Measurements from ENCODE around the gene PRKCA. TPM values are rescaled to one million over a fixed set of nuclear protein-coding genes. Genes with fewer than 3 reads are reported as not detected.
"Not testable (repeated sequence)": the region's sequence is repeated elsewhere in the genome, so short reads cannot be mapped to it uniquely, and the experiment has no call there.

The PRKCA gene
- total RNA-seq, 1 experiment from 2014 or later: 12.7 TPM

DNA sequence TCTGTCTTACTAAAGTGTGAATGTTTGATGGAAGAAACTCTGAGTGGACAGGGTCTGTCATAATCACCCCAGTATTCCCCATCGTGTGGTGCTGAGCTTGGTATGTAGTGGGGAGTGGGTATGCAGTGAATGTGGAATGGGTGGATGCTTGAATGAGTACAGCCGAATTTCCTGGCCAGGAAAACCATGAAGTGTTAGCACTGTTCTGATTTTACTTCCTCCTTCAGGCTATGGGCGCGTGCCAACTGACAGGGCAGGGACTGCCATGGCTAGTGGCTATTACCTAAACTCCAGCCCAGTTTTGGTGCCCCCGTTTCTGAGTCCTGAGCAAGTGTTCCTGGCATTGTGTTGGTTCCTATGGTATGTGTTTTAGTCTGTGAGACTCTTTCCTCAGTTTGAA lies 48.6 kb downstream of the PRKCA start:
- no peak for DNase-seq (ENCODE audit: low spot score)

DNA sequence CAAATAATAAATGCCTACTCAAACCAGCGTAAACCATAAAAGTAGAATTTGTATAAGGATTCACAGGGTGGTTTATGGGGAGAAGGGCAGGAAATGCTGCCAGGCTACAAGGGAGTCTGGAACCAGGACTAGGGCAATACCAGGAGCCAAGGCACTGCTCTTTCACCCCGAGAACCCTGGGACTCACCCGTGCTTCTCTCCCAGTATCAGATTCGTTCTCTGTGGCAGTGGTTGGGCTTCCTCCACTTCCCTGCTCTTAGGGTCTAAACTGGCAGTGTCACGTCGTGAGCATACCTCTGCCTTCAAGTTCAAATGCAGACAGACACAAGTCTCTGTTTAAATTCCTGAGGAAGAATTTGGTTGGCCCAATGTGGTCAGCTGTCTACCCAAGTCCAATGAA lies 49.3 kb downstream of the PRKCA start:
- no peak for DNase-seq (ENCODE audit: low spot score)

DNA sequence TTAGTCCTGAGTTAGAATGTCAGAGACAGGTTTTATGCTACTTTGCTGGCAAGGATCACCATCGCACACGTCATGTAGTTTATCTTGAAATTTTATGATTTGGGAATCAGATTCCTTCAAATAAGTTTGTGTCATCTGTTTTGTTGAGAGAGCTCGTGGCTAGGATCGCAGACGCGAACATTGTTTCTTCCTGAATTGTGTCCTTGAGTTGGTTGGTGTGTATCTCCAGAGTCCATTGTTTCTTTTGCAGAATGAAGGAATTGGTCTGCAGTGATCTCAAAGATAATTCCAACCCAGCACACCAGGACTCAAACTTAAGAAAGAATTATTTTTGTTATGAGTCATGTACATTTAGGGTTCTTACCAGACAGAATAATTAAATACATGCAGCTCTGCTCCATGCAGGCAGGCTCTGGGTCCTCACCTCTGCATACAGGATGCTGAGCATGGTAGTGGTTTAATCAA lies 51.6 kb downstream of the PRKCA start:
- DNase-seq (ENCODE audit: low spot score): no peak

DNA sequence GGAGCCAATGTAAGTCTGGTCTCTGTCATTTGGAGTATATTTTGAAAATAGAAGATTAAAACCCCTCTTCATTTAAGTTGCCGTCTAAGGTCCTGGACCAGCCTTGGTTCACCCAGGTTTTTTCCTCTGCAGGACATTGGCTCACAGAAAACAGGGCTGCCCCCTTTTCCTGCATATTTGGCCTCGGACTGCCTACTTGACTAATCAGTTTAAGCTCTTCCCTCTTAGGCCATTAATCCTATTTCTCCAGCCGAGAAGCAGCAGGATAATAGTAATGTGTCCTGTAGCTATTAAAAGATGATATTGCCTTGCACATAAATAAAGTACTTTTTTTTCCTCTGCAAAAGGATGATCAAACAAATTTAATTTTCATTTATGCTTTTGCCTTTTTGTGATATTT lies 52.1 kb downstream of the PRKCA start:
- no peak for DNase-seq (ENCODE audit: low spot score)

DNA sequence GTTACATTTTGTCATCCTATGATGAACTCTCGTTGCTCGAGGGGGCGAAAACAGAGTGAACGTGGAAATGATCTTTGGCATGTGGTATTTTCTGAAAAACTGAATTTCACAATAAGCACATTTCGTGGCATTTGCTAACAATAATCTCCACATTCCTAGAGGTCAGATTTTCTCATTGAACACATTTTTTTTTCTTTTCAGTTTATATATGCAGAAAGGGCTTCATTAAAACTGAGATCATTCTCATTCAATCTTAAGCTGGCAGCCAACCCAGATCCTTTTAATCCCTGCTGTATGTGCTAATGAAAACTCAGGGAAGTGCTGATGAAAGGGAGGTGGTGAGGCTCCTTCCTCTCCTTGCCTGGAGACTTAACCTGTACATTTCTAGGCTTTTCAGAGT lies 52.6 kb downstream of the PRKCA start:
- DNase-seq (ENCODE audit: low spot score): no peak

DNA sequence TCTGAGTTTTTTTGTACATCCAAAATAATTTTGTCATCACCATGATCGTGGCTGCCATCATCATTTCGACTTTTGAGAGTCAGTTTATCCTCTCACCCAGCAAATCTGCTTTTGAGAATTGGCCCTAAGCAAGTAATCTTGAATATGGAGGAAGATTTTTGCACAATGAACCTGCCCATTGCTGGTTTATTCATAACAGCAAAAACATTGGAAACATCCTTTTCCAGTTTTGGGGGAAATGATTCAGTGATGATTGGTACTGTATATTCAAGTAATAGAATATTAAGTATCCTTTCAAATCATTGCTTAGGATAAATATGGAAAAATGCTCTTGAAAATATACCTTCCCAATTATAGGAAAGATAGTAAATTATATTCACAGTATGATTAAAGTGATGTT lies 53.1 kb downstream of the PRKCA start:
- no peak for DNase-seq (ENCODE audit: low spot score)

DNA sequence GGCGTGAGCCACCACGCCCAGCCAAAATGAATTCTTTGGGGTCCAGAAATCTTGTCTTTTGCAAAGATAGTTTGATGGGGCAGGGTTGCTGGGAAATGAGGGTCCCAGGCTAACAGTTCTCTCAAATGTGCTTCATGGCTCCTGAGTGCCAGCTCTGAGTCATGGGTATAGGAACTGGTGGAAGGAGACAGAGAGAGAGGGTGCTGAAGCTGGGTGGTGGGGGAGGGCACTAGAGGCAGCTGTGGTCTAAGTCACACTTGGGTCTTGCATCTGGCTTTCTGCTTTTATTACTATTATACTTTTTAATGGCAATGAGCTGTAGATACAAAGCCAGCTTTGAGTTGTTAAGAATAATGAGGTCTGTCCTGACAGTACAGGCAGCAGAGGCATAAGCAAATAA lies 54.6 kb downstream of the PRKCA start:
- DNase-seq (ENCODE audit: low spot score): no peak

DNA sequence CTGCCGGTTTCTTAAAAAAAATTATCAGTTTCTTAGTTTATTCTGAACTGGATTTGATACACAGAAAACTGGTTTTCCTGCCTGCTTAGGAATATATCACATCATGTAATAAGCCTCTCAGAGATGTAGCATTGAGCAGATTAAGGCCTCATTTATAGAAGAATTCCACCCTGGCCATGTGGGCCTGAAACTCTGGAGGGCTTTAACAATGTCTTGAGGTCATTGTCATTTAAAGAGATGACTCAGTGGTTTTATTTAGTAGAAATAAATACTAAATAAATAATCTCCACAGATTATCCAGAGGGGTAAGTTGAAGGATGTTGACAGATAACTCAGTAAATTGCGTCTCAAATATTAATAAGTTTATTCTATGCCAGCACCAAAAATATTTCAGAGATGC lies 56.9 kb downstream of the PRKCA start:
- no peak for DNase-seq (ENCODE audit: low spot score)

DNA sequence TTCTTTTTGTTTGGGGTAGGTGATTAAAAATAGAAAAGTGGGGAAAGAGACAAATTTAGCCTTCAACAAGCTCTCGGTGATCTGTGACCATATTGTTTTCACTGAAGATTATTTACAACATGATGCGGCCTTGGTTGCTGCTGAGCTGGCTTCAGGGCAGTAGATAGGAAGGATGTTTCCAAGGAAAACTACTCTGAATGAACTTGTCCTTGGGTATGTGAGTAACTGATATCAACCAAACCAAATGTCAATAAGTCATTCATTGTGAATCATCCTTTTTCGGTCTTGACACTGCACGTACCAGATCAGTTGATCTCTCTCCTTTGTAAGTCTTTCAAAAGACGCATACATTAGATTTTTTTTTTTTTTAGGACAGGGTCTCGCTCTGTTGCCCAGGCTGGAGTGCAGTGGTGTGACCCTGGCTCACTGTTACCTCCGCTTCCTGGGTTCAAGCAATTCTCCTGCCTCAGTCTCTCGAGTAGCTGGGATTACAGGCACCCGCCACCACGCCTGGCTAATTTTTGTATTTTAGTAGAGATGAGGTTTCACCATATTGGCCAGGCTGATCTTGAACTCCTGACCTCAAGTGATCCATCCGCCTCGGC lies 58.6 kb downstream of the PRKCA start:
- not testable (repeated sequence) for DNase-seq (ENCODE audit: low spot score)

DNA sequence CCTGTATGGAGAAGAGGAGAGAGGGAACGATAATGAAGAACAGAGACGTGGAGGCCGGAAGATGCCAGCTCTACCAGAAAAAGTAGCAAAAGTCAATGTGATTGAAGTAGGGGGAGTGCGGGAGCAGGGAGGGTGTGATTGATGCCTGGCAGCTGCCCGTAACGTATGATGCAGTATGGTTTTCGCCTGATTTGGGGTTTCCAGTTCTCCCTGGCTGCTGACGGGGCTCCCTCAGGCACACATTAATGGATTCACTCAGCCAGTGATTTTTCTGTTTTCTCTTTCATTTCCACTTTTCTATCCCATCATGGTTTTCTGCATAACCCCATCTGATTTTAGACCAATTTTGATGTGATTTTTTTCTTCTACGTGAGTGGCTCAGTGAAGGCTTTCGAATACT lies 62.1 kb downstream of the PRKCA start:
- DNase-seq (ENCODE audit: low spot score): no peak

DNA sequence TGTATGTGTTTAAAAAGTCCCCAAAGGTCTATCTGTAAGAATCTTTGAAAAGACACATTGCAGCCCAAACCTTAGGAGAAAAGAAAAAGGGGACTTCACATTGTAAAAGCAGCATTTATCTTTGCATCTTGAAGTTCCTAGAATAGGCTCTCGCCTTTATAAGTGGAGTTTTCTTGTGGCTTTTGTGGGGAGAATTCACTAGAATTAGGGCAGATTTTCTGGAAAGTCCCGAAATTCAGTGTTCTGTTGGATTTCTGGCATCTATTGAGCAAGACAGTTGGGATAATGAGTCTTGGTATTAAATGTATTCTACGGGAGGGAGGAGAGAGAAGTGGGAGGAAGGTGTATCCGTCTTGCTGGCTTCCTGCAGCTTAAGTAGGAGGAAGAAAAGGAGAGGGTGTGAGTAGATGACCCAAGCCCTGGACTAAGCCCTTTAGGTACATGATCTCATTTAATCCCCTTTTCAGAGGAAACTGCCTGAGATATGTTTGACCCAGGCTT lies 62.6 kb downstream of the PRKCA start:
- no peak for DNase-seq (ENCODE audit: low spot score)

DNA sequence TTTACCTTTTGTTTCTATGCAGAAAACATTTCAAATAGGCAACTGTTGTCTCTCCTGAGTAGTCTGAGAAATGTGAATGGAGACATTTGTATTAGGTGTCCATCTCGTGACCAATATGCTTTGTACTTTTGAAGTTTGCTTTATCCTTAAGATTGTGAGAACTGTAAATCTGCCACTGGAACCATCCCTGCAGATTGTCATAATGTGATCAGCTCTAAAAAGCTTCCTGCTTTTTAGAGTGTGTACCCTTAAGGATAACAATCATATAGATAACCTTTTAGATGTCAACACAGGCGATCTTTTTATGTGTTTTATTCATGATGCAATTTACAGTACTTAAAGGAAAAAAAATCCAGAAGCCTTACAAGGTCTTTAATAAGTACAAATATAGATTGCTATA lies 63.5 kb downstream of the PRKCA start:
- DNase-seq (ENCODE audit: low spot score): no peak

DNA sequence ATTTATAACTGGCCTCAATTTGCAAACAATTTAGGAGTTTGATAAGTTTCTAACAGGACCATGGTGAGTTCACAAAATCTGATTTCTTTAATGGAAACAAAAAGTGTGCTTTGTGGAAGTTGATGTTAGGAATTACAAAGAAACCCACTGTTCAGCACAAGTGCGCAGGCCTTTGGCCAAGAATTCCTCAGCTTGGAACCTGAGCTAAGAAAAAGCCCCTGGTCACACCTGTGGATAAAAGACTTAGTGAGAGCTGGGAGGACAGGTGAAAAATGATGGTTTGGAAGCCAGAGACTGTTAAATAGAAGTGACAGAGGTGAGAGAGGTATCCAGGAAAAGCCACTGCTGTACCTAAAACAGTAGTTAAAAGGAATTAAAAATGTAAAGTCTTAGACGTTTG lies 64.7 kb downstream of the PRKCA start:
- DNase-seq (ENCODE audit: low spot score): no peak

DNA sequence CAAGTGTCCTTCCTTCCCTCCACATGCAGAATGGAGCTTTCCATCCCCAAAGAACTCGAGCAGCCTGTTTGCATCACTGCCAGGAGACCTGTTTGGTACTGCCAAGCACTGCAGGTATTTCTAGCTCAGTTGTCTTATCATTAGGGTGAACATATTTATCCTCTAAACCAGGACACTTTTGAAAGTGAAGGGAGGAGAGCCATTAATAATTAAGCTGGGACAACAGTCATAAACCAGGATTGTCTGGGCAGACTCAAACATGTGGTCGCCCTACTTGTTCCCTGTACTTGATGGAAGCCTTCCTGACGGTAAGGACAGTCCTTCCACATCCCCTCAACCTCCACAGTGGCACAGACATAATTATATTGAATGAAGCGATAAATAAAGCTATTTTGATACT lies 67.4 kb downstream of the PRKCA start:
- DNase-seq (ENCODE audit: low spot score): no peak

DNA sequence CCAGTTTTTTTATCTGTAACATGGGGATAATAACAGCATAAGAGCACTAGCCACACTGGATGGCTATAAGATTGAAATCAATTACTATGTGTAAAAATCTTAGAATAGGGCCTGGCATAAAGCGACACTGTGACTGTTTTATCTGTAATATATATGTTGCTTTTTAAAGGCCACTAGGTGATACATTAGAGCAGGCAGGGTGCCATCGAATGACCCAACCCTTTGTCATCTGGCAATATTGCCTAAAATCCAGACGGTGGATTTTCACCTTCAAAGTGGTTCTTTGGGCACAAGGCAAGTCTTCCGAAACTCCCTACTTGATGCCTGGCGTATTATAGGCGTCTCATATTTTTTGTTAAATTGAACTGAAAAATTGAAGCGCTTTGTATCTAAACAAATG lies 69.1 kb downstream of the PRKCA start:
- no peak for DNase-seq (ENCODE audit: low spot score)

DNA sequence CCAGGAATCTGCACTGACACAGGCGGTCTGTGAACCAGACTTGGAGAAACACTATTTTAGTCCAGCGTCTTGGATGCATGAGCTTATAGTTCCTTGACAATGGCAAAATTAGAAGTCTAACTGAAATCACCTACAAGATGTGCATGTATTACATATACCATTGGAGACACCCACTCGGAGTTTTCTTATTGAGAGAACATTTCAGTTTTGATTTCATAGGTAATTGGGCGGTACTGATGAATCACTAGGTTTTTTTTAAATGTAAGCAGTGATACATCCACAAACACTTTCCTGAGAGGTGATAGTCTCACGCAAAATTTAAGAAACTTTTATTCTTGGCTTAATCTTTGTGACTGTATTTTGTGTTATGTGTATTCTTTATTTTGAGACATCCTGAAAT lies 69.8 kb downstream of the PRKCA start:
- DNase-seq (ENCODE audit: low spot score): no peak

DNA sequence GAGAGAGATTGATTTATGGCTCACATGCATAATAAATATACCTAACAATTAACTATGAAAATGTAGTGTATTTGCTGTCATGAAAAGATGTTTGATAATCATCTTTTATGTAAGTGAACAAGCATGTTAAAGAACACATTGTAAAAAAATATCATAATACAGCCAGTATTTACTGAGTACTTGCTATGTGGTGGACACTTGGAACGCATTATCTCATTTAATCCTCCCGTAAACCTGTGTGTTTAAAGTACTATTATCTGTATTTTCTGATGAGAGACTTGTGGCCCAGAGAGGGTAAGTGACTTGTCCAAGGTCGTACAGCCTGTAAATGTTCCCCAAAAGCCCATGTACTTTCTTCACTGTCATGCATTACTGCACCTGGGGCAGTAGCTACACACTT lies 70.7 kb downstream of the PRKCA start:
- DNase-seq (ENCODE audit: low spot score): no peak

DNA sequence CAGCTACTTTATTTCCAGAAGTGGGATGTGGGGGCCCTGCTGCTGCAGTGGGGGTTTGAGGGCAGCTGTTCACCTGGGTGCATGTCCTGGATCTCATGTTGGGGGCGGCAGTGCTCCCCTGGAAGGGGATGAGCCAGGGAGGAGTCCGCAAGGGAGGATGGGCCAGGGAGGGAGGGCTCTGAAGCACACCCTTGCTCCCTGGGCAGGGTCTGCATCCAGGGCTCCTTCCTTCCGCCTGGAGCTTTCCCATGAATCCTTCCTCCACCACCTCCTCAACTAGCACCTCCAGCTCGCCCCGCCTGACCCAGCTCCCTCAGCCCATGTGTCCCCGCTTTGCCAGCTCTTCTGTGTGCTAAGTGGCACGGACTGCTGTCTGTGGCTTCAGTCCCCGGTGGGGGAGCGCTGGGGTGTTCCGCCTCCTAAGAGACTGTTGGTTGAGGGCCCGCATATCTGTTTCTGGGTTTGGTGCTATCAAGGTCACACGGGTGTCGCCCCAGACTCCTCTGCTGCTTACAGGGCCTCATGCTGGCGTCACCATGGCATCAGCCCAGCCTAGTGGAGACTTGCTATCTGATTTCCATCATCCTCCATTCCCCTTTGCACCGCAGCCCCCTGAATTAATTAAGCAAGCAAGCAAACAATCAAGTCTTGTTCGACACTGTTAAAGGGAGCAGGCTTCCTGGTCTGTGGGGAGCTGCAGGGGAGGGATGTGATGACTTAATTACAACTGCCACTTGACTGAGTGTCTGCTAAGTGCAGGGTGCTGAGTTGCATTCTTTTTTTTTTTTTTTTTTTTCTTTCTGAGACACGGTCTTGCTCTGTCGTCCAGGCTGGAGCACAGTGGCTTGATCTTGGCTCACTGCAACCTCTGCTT lies 71.8 kb downstream of the PRKCA start:
- no peak for DNase-seq (ENCODE audit: low spot score)

DNA sequence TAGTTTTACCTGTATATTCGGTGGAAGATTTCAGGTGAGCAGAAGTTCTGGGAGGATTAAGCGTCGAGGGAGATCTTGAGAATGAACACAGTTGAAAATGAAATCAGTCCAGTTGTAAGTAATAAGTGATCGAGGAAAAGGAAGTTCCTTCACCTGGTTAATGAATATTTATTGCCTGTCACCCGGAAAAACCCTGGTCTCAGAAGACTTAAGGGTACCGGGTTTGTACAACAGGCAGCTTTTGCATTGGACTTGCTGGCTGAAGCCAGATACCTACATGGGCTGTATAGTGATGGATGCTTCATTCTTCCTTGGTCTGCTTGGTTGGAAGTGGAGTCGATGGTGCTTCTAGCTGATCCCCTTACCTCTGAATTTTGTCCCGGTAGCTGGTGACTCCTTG lies 72.7 kb downstream of the PRKCA start:
- DNase-seq (ENCODE audit: low spot score): no peak

DNA sequence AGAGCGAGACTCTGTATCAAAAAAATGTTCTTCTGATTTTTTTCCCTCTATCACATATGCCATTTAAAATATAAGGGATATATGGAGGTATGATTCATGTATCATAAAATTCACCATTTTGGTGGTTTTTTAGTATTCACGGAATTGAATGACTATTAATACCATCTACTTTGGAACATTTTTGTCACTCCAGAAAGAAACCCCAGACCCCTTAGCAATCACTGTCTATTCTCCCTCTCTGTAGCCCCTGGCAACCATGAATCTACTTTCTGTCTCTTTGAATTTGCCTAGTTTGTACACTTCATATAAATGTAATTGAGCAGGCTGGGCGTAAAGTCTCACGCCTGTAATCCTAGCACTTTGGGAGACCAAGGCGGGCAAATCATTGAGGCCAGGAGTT lies 75.9 kb downstream of the PRKCA start:
- no peak for DNase-seq (ENCODE audit: low spot score)

DNA sequence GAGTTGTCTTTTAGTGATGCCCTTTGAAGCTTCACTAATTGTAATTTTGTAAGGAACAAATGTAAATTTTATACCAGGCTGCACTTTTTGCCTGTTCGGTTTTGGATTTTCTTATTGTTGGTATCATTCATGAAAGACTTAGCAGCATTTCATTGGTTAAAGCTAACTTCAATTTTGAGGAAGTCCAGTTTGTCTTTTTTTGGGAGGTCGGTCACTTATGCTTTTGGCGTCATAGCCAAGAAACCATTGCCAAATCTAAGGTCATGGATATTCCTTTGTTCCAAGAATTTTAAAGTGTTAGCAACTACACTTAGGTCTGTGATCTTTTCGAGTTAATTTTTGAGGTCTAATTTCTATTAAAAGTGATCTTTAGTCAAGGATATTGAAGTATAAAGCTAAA lies 77.1 kb downstream of the PRKCA start:
- DNase-seq (ENCODE audit: low spot score): no peak

DNA sequence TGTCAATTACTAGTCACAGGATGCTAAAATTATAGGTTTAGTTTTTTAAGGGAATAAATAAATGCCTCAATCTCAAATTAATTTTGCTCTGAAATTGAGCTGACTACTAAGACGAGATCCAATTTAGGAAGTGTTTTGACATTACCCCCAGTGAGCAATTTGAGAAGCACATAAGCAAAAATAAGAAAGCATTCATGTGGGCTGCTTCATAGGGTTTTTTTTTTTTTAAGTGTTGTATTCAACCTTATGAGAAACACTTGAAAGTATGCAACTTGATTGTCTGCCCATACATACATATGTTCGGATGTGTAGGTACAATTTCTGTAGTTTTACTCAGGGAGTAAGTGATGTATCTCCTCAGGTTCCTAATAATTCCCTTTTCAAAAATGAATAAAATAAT lies 77.6 kb downstream of the PRKCA start:
- no peak for DNase-seq (ENCODE audit: low spot score)

DNA sequence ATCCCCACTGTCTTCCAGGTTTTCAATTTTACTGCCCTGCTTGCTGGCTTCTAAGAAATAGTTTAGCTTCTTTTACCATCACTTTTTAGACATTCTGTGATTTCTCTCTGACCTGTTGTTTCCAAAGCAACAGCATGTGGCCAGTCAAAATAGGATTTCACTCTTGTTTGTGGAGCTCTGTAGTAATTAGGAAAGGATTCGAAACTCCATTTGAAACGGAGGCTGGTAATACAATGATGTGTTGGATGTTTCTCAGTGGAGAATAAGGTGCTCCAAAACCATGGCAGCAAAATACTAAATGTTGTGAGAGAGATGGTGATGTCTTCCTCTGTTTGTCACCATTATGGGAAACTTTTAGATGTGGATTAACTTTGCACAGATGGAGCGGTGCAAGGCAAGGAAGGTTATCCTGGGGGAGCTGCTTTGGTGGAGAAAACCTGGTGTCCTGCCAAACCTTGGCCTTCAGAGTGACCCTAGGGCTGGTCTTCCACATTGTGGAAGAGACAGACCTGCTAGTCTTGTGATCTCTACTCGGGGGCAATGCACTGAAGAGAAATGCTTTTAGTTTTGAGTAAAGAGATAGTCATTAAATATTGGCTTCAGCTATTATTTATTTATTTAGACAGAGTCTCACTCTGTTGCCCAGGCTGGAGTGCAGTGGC lies 79.4 kb downstream of the PRKCA start:
- DNase-seq (ENCODE audit: low spot score): no peak
